ENCODE measurements around the gene PAQR7. TPM values are rescaled to one million over a fixed set of nuclear protein-coding genes. Genes with fewer than 3 reads are reported as not detected.

PAQR7 gene
- total RNA-seq, 1 experiment from 2014 or later: 4.4 TPM

DNA sequence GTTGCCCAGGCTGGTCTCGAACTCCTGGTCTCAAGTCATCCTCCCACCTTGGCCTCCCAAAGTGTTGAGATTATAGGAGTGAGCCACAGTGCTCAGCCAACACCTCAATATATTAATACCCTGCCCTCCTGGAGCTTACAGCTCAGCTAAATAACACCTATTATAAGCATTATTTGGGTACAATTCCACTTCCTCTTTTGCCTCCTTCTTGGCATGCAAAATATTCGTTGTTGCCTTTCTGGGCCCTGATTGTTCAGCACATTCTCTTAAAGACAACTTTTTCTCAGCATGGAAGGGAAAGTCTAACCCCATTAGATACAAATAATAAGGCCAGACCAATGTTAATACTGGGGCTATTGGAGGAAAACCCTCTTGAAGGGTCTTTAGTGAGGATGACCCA is 2.8 kb downstream of the PAQR7 start:
- intact Hi-C loops (cut with micrococcal nuclease): loop anchor here (5.0 kb wide), 1 partner anchor 50 kb away; no protein-coding TSS in a partner anchor
- ChIA-PET POLR2A (interaction anchor here (0.7 to 3.4 kb wide), 5 partner anchors 18 to 416 kb away, joined by 4 to 25 read pairs (median 7); partner anchors contain the start of gene MTFR1L), CTCF (interaction anchor here (0.6 to 2.1 kb wide), 4 partner anchors 14 to 45 kb away, joined by 3 to 5 read pairs (median 3); no protein-coding TSS in a partner anchor)
- H3K4me3 Mint-ChIP-seq (ENCODE audit: unreplicated experiment): no peak overlapping the region
- no peak for DNase-seq (ENCODE audit: unreplicated experiment)
- BruUV-seq (replicated peaks): no TSS peak
- TF ChIP-seq CTCF (IDR thresholded peaks at IDR 0.05; ENCODE audit: unreplicated experiment): no peak
- H3K4me1 Mint-ChIP-seq (ENCODE audit: insufficient read depth, unreplicated experiment): peaks cover 15% of the 10 kb centered on the region
- H3K27me3 Mint-ChIP-seq (ENCODE audit: insufficient read depth, unreplicated experiment): no peaks in the 10 kb centered on the region
- H3K27ac Mint-ChIP-seq (ENCODE audit: low read depth, unreplicated experiment): no peak overlapping the region
- no peaks in the 10 kb centered on the region for H3K9me3 Mint-ChIP-seq (ENCODE audit: unreplicated experiment)
- H3K36me3 Mint-ChIP-seq (ENCODE audit: insufficient read depth, unreplicated experiment): peaks cover 9% of the 10 kb centered on the region

GRCh38 chr1:25871704-25872494 is 3.6 kb downstream of the PAQR7 start:
- no peaks in the 10 kb centered on the region for H3K9me3 Mint-ChIP-seq (ENCODE audit: unreplicated experiment)
- peak overlapping the region; percentile 84 for H3K27ac Mint-ChIP-seq (ENCODE audit: low read depth, unreplicated experiment)
- peak; percentile 33 for DNase-seq (ENCODE audit: unreplicated experiment)
- BruUV-seq (replicated peaks): no TSS peak
- intact Hi-C loops (cut with micrococcal nuclease): loop anchor here (5.0 kb wide), 1 partner anchor 50 kb away; no protein-coding TSS in a partner anchor
- no peaks in the 10 kb centered on the region for H3K27me3 Mint-ChIP-seq (ENCODE audit: insufficient read depth, unreplicated experiment)
- no peak for TF ChIP-seq CTCF (IDR thresholded peaks at IDR 0.05; ENCODE audit: unreplicated experiment)
- peaks cover 15% of the 10 kb centered on the region for H3K4me1 Mint-ChIP-seq (ENCODE audit: insufficient read depth, unreplicated experiment)
- H3K36me3 Mint-ChIP-seq (ENCODE audit: insufficient read depth, unreplicated experiment): peaks cover 9% of the 10 kb centered on the region
- peak overlapping the region; percentile 38 for H3K4me3 Mint-ChIP-seq (ENCODE audit: unreplicated experiment)
- ChIA-PET POLR2A (interaction anchor here (0.5 to 3.4 kb wide), 14 partner anchors 14 to 533 kb away, joined by 3 to 25 read pairs (median 4); partner anchors contain the start of genes MTFR1L and PAFAH2), CTCF (interaction anchor here (0.6 to 2.1 kb wide), 4 partner anchors 14 to 1127 kb away, joined by 3 to 5 read pairs (median 3); partner anchors contain the start of gene CLIC4)

DNA sequence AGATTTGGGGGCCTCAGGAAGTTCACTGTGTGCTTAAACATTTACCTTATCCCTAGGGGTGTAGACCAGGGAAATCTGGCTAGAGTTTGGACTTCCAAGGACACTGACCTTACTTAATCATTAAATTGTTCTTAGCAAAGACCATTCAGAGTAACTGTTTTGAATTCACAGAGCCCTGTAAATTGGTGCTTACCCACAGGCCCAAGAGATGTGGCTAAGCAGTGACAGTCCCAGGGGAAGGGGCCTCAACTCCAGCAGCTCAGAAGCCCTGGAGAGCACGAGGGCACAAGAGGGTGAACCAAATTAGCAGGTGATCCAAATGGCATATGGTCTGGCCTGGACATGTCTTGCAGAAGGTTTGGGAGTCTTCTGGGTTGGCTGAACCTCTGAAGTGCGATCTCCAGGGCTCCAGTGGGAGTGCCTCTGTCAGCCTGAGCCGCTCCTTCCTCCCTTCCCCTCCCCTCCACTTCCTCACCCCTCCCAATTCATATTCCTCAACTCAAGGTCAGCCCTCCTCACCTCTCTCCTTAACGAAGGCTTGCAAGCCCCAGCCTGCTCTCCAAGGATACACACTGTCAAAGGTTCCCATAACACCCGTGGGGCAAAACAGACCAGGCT is 4.3 kb downstream of the PAQR7 start:
- Mint-ChIP-seq H3K4me3 (ENCODE audit: unreplicated experiment) (peak overlapping the region; percentile 38), H3K4me1 (ENCODE audit: insufficient read depth, unreplicated experiment) (peaks cover 15% of the 10 kb centered on the region), H3K27me3 (ENCODE audit: insufficient read depth, unreplicated experiment) (no peaks in the 10 kb centered on the region), H3K36me3 (ENCODE audit: insufficient read depth, unreplicated experiment) (peaks cover 9% of the 10 kb centered on the region), H3K27ac (ENCODE audit: low read depth, unreplicated experiment) (peak overlapping the region; percentile 84), H3K9me3 (ENCODE audit: unreplicated experiment) (no peaks in the 10 kb centered on the region)
- ChIA-PET CTCF (interaction anchor here (0.6 to 2.1 kb wide), 4 partner anchors 9 to 189 kb away, joined by 4 to 5 read pairs (median 4); no protein-coding TSS in a partner anchor), POLR2A (interaction anchor here (0.8 to 3.4 kb wide), 14 partner anchors 9 to 256 kb away, joined by 3 to 25 read pairs (median 5); partner anchors contain the start of genes MTFR1L and PAFAH2)
- no peak for TF ChIP-seq CTCF (IDR thresholded peaks at IDR 0.05; ENCODE audit: unreplicated experiment)
- intact Hi-C loops (cut with micrococcal nuclease): loop anchor here (5.0 kb wide), 1 partner anchor 49 kb away; no protein-coding TSS in a partner anchor
- no TSS peak for BruUV-seq (replicated peaks)
- DNase-seq (ENCODE audit: unreplicated experiment): peak; percentile 79

Data from MCF 10A (cell line).